Activated CD8-positive, alpha-beta T cell treated with anti-CD3 and anti-CD28 coated beads for 36 hours (primary cell): ENCODE data around the gene ZNF326. TPM values are rescaled to one million over a fixed set of nuclear protein-coding genes. Genes with fewer than 3 reads are reported as not detected.

Experiments
- ATAC-seq: fragments of 200-7000 bp; cut with Tn5 transposase; one replicate; pipeline ENCODE4 v1.10.0; 2021; ENCODE audit warnings: mild to moderate bottlenecking, moderate library complexity
- CTCF ChIA-PET: fragments of 350-600 bp; sonication (Branson Sonifier 250); formaldehyde crosslinking; loops from one replicate; lab custom pipeline; 2021; ENCODE audit warnings: antibody characterized with exemption; lab: Charles Lee
- POLR2A ChIA-PET: fragments of 350-600 bp; sonication (Branson Sonifier 250); formaldehyde crosslinking; loops from one replicate; lab custom pipeline; 2021; ENCODE audit warnings: antibody characterized with exemption; lab: Charles Lee
- DNase-seq: peaks from one replicate; pipeline ENCODE4 v3.0.0-alpha.2; 2020
- H3K27ac Mint-ChIP-seq: one replicate; pipeline ENCODE4 v1.8.0; 2021; ENCODE audit warnings: mild to moderate bottlenecking, mixed read lengths
- H3K27me3 Mint-ChIP-seq: one replicate; pipeline ENCODE4 v1.8.0; 2021; ENCODE audit warnings: mixed read lengths
- H3K36me3 Mint-ChIP-seq: one replicate; pipeline ENCODE4 v1.8.0; 2021; ENCODE audit warnings: low read depth, mixed read lengths
- H3K4me1 Mint-ChIP-seq: one replicate; pipeline ENCODE4 v1.8.0; 2021; ENCODE audit warnings: low read depth, mixed read lengths
- H3K4me3 Mint-ChIP-seq: one replicate; pipeline ENCODE4 v1.8.0; 2021; ENCODE audit warnings: mild to moderate bottlenecking, moderate library complexity, mixed read lengths
- H3K9me3 Mint-ChIP-seq: one replicate; pipeline ENCODE4 v1.8.0; 2021; ENCODE audit warnings: mixed read lengths
- intact Hi-C: fragments of 100-400 bp; cut with micrococcal nuclease; formaldehyde crosslinking; loops from one replicate; pipeline ENCODE4 v1.10.0; 2022
- total RNA-seq, 2 experiments: library from RNA; stranded (reverse); gene quantifications; one replicate each; pipeline ENCODE4 v1.2.3, GENCODE V29; 2021
- TF ChIP-seq, protein P1 (sequence below): fragments of 200-600 bp; IDR thresholded peaks from one replicate; pipeline ENCODE4 v1.8.0; 2022; ENCODE audit warnings: antibody characterized with exemption, mild to moderate bottlenecking

ZNF326 gene
- total RNA-seq, 2 experiments from 2014 or later = 21.1 to 21.4 TPM

DNA sequence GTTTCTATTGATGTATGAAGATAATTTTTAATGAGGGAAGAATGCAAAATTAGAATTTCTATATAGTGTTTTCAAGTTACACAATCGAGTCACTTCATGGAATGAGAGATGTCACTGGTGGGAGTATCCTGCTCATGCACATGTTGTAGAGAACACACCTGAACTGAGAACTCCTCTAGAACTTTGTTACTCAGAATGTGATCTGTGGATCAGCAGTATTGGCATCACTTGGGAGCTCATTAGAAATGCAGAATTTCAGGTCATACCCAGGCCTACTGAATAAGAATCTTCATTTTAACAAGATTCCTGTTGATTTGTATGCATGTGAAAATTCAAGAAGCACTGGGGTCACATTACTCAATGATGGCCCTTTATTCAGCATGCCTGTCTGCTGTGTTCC, 28.8 kb downstream of the ZNF326 start:
- POLR2A ChIA-PET = no interaction called here
- Mint-ChIP-seq H3K36me3 (peaks cover 82% of the 10 kb centered on the region), H3K27ac (no peak overlapping the region), H3K4me1 (no peaks in the 10 kb centered on the region), H3K27me3 (no peaks in the 10 kb centered on the region), H3K9me3 (peaks cover 8% of the 10 kb centered on the region), H3K4me3 (no peak overlapping the region)
- TF ChIP-seq, protein P1, sequence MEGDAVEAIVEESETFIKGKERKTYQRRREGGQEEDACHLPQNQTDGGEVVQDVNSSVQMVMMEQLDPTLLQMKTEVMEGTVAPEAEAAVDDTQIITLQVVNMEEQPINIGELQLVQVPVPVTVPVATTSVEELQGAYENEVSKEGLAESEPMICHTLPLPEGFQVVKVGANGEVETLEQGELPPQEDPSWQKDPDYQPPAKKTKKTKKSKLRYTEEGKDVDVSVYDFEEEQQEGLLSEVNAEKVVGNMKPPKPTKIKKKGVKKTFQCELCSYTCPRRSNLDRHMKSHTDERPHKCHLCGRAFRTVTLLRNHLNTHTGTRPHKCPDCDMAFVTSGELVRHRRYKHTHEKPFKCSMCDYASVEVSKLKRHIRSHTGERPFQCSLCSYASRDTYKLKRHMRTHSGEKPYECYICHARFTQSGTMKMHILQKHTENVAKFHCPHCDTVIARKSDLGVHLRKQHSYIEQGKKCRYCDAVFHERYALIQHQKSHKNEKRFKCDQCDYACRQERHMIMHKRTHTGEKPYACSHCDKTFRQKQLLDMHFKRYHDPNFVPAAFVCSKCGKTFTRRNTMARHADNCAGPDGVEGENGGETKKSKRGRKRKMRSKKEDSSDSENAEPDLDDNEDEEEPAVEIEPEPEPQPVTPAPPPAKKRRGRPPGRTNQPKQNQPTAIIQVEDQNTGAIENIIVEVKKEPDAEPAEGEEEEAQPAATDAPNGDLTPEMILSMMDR = no peak
- CTCF ChIA-PET = interaction anchor here (1.2 kb wide), 1 partner anchor 9 kb away, joined by 3 read pairs; no protein-coding TSS in a partner anchor
- no peak for ATAC-seq
- DNase-seq = no peak
- intact Hi-C loops = no loop called here

DNA sequence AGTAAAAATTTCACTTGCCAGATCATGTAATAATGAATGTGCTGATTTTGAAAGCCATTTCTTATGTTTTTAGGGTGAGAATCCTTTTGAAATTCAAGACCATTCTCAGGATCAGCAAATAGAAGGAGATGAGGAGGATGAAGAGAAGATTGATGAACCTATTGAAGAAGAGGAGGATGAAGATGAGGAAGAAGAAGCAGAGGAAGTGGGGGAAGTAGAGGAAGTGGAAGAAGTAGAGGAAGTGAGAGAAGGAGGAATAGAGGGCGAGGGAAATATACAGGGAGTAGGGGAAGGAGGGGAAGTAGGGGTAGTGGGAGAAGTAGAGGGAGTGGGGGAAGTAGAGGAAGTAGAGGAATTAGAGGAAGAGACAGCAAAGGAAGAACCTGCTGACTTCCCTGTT, 32.4 kb downstream of the ZNF326 start:
- TF ChIP-seq, protein P1 = no peak

GRCh38 chr1:90039652-90040051, 44.7 kb downstream of the ZNF326 start:
- POLR2A ChIA-PET = no interaction called here
- H3K9me3 Mint-ChIP-seq = no peaks in the 10 kb centered on the region
- TF ChIP-seq, protein P1 = no peak
- no peak for DNase-seq
- ATAC-seq = no peak
- intact Hi-C loops = no loop called here
- H3K4me3 Mint-ChIP-seq = no peak overlapping the region
- H3K27me3 Mint-ChIP-seq = no peaks in the 10 kb centered on the region
- H3K36me3 Mint-ChIP-seq = no peaks in the 10 kb centered on the region
- CTCF ChIA-PET = no interaction called here
- no peak overlapping the region for H3K27ac Mint-ChIP-seq
- H3K4me1 Mint-ChIP-seq = no peaks in the 10 kb centered on the region

More for the DNA sequence above, 32.4 kb downstream of the ZNF326 start:
- H3K27ac Mint-ChIP-seq = no peak overlapping the region
- H3K4me1 Mint-ChIP-seq = no peaks in the 10 kb centered on the region
- intact Hi-C loops = no loop called here
- DNase-seq (no peak), ATAC-seq (no peak)
- peaks cover 8% of the 10 kb centered on the region for H3K9me3 Mint-ChIP-seq
- CTCF ChIA-PET = no interaction called here
- peaks cover 62% of the 10 kb centered on the region for H3K36me3 Mint-ChIP-seq
- no peaks in the 10 kb centered on the region for H3K27me3 Mint-ChIP-seq
- POLR2A ChIA-PET = no interaction called here
- H3K4me3 Mint-ChIP-seq = no peak overlapping the region

GRCh38 chr1:90043586-90043985, 48.7 kb downstream of the ZNF326 start:
- DNase-seq (no peak), ATAC-seq (no peak)
- Mint-ChIP-seq H3K9me3 (no peaks in the 10 kb centered on the region), H3K27me3 (peaks cover 3% of the 10 kb centered on the region), H3K4me1 (no peaks in the 10 kb centered on the region), H3K27ac (no peak overlapping the region), H3K4me3 (no peak overlapping the region), H3K36me3 (no peaks in the 10 kb centered on the region)
- ChIA-PET CTCF (no interaction called here), POLR2A (no interaction called here)
- TF ChIP-seq, protein P1 = no peak
- intact Hi-C loops = no loop called here

DNA sequence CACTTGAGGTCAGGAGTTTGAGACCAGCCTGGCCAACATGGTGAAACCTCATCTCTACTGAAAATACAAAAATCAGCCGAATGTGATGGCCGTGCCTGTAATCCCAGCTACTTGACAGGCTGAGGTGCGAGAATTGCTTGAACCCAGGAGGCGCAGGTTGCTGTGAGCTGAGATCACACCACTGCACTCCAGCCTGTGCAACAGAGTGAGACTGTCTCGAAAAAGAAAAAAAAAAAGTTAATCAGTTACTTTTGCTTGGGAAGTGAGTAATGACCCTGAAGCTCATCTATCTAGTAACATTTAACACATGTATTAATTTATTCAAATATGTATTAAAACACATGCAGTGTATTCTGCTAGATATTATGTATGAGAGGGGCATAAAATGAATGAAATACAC, 49.4 kb downstream of the ZNF326 start:
- ChIA-PET CTCF (interaction anchor here (1.8 to 2.5 kb wide), 2 partner anchors 24 to 684 kb away, joined by 3 to 8 read pairs; no protein-coding TSS in a partner anchor), POLR2A (no interaction called here)
- H3K9me3 Mint-ChIP-seq = no peaks in the 10 kb centered on the region
- H3K27ac Mint-ChIP-seq = no peak overlapping the region
- intact Hi-C loops = no loop called here
- H3K4me3 Mint-ChIP-seq = no peak overlapping the region
- TF ChIP-seq, protein P1 = no peak
- no peaks in the 10 kb centered on the region for H3K36me3 Mint-ChIP-seq
- no peaks in the 10 kb centered on the region for H3K4me1 Mint-ChIP-seq
- ATAC-seq (no peak), DNase-seq (no peak)
- H3K27me3 Mint-ChIP-seq = peaks cover 3% of the 10 kb centered on the region
